ENCODE measurements around the gene IL21R.

The IL21R gene

DNA sequence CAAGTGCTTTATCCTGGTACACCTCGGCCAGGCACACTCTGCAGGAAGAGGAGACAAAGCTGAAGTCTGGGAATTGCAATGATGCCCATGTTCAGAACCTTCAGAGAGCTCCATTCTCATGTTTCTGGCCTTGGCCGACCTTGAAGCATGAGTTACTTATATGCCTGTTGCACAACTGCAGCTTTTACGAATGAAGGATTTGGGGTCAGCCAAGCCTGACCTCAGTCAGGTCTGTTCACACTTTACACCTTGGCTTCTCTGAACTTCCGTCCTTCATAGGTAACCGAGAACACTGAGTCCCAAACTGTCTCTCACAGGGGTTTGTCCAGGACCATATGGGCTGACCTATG is 81.1 kb downstream of the IL21R start:
- peaks cover 98 to 100% (median 100%) of the 10 kb centered on the region in 11 experiments for H3K36me3 ChIP-seq
- no peak for TF ChIP-seq Cebpa-rat (IDR thresholded peaks at IDR 0.05)
- H3K4me3 ChIP-seq, result no peak overlapping the region

DNA sequence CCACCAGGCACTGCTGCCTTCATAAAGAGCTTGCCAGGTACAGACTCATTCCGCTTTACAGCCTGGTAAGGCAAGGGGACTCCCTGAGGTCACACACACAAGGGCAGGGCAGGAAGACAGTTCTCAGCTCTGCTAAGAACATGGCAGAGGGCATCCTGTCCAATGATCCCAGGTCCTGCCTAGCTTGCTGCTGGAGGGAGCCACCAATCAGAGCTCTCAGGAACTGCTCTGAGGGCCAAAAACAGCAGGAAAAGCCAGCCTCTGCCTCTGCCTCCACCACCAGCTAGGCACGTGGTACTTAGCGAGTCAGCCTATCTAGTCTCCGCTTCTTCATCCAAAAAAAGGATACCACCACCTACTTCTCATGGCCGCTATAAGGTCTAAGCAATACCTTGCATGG is 81.7 kb downstream of the IL21R start:
- Histone ChIP-seq H3K27ac (no peak overlapping the region), H3K4me2 (no peak overlapping the region), H3K4me1 (no peaks in the 10 kb centered on the region), H3K9ac (no peak overlapping the region), H3K27me3 (no peaks in the 10 kb centered on the region), H3K9me3 (replicated peaks in 1 of 11) (no peaks in the 10 kb centered on the region), H4K20me1 (peaks cover 0 to 42% (median 0%) of the 10 kb centered on the region in 11 experiments; a peak in 5 of 22 replicates), H3K4me3 (no peak overlapping the region), H3K36me3 (peaks cover 98 to 100% (median 100%) of the 10 kb centered on the region in 11 experiments)
- TF ChIP-seq Cebpa-rat (IDR thresholded peaks at IDR 0.05), result no peak

More for the DNA sequence above, 81.1 kb downstream of the IL21R start:
- Histone ChIP-seq H3K4me1 (no peaks in the 10 kb centered on the region), H3K9me3 (replicated peaks in 1 of 11) (no peaks in the 10 kb centered on the region), H3K4me2 (no peak overlapping the region), H4K20me1 (peaks cover 0 to 42% (median 0%) of the 10 kb centered on the region in 11 experiments; a peak in 5 of 22 replicates), H3K27me3 (no peaks in the 10 kb centered on the region), H3K9ac (no peak overlapping the region), H3K27ac (no peak overlapping the region)

DNA sequence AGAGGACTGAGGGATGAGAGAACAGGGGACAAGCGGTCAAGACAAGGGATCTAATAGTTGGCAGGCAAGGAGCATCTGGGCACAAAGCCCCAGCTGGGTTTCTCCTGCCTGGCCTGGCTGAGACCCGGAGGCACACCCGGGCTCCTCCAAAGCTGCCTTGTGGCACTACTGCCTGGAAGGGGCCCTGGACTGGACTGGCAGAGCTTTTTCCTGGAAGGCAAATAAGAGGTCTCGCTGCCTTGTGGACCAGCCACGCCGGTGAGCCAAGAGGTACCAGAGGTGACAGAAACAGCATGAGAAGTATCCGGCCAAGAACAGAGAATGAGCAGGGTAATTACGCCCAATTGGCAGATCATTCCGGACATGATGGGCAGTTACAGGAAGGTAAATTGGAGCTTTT is 83.2 kb downstream of the IL21R start:
- Histone ChIP-seq H4K20me1 (peaks cover 0 to 56% (median 0%) of the 10 kb centered on the region in 11 experiments; a peak in 6 of 22 replicates), H3K27me3 (no peaks in the 10 kb centered on the region), H3K4me2 (no peak overlapping the region), H3K9ac (no peak overlapping the region), H3K36me3 (peaks cover 100% of the 10 kb centered on the region in 11 experiments), H3K9me3 (replicated peaks in 1 of 11) (no peaks in the 10 kb centered on the region), H3K4me3 (no peak overlapping the region), H3K4me1 (no peaks in the 10 kb centered on the region), H3K27ac (no peak overlapping the region)
- no peak for TF ChIP-seq Cebpa-rat (IDR thresholded peaks at IDR 0.05)

DNA sequence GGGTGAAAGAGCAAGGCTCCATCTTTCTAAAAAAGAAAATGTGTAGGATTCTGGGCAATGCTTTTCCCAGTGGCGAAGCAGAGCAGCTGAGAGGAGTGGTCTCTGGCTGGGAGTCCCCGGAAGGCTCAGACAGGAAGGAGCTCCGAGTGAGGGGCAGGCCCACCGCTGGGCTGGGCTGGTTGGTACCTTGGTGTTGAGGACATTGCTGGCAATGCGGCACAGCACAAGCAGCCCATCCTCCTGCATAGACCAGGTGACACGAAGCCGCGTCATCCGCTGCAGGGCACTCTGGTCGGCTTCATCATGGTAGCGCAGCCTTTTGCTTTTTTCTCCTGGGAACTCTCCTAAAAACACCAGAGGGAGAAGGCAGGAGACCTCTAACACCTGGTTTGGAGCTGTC is 83.8 kb downstream of the IL21R start:
- Histone ChIP-seq H3K9ac (no peak overlapping the region), H4K20me1 (peaks cover 0 to 58% (median 0%) of the 10 kb centered on the region in 11 experiments; a peak in 6 of 22 replicates)

DNA sequence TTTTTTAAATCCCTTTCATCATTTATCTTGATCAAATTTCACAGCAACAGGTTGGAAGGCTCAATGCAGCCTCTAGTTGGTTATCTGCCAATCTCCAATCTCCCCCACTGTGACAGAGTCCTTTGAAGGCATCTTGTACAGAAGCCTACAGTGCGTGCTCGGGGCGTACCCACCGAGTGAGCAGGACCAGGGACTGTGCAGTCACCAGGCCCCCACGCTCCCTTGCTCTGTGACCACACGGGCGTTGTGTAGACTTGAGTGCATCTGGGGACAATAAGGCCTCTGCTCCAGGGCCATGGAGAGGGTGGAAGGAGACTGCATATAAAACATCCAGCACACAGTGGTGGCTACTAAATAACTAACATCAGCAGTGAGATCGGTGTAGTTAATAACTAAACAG is 84.4 kb downstream of the IL21R start:
- H3K4me1 ChIP-seq, result no peaks in the 10 kb centered on the region
- no peak overlapping the region for H3K4me2 ChIP-seq
- no peaks in the 10 kb centered on the region for H3K27me3 ChIP-seq
- no peak overlapping the region for H3K27ac ChIP-seq
- no peaks in the 10 kb centered on the region for H3K9me3 ChIP-seq (replicated peaks in 1 of 11)
- peaks cover 100% of the 10 kb centered on the region in 11 experiments for H3K36me3 ChIP-seq
- TF ChIP-seq Cebpa-rat (IDR thresholded peaks at IDR 0.05), result no peak
- H4K20me1 ChIP-seq, result peaks cover 0 to 55% (median 0%) of the 10 kb centered on the region in 11 experiments; a peak in 6 of 22 replicates
- H3K4me3 ChIP-seq, result no peak overlapping the region
- no peak overlapping the region for H3K9ac ChIP-seq

More for the DNA sequence above, 83.8 kb downstream of the IL21R start:
- Histone ChIP-seq H3K4me2 (no peak overlapping the region), H3K36me3 (peaks cover 100% of the 10 kb centered on the region in 11 experiments), H3K4me1 (no peaks in the 10 kb centered on the region), H3K27me3 (no peaks in the 10 kb centered on the region), H3K27ac (no peak overlapping the region), H3K9me3 (replicated peaks in 1 of 11) (no peaks in the 10 kb centered on the region), H3K4me3 (no peak overlapping the region)
- TF ChIP-seq Cebpa-rat (IDR thresholded peaks at IDR 0.05), result no peak

DNA sequence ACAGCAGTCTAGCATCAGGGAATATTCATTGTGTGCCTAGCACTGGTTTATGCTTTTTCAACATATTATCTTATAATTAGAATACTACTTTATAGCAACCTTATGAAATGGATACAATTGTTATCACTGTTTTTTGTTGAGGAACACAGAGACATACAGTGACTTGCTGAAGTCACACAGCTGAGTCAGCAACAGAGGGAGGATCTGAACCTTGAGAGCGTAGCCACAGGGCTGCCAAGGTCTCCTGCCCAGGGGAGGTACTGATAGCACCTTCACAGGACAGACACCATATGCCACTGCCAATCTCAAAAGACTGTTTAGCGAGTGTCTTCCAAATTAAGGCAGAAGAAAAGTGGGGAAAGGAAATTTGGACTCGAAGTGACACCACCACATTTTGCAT is 84.8 kb downstream of the IL21R start:
- Histone ChIP-seq H4K20me1 (peaks cover 0 to 57% (median 0%) of the 10 kb centered on the region in 11 experiments; a peak in 6 of 22 replicates), H3K27ac (no peak overlapping the region), H3K4me2 (no peak overlapping the region), H3K27me3 (no peaks in the 10 kb centered on the region), H3K4me1 (no peaks in the 10 kb centered on the region), H3K4me3 (no peak overlapping the region), H3K9me3 (replicated peaks in 1 of 11) (no peaks in the 10 kb centered on the region), H3K36me3 (peaks cover 100% of the 10 kb centered on the region in 11 experiments), H3K9ac (no peak overlapping the region)
- TF ChIP-seq Cebpa-rat (IDR thresholded peaks at IDR 0.05), result no peak

DNA sequence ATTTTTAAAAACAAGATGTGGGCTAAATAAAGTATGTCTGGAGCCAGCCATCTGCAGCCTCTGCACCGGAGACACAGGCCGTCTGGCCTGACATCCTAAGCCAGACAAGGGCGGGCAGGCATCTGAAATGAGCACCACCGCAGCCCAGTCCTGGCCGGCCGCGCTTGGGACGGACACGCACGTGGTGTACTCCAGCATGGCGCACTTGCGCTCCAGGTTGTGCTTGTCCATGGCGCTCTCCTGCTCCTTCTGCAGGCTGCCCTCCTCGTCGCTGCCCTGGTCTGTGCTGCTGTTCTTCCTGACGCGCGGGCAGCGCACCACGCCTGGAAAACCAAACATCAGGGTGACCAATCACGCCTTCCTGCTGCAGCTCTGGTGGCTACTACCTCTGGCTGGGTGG is 87.4 kb downstream of the IL21R start:
- peaks cover 97 to 100% (median 100%) of the 10 kb centered on the region in 11 experiments for H3K36me3 ChIP-seq

DNA sequence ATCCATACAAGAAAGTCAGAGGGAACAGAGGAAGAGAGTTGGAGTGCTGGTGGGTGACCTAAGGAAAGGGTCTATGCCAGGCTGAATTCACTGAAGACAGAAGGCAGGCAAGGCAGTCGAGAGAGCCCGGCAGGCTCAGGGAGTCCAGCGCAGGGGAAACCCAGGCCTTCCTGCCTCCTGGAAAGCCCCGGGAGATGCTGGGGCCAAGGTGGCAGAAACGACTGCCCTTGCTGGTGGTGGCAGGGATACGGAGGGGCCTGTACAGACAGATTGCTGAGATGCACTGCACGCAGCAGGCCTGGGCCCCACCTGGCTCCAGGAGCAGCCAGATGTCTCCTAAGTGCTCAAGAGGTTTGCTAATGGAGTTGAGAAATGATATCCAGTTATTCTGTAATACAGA is 87.9 kb downstream of the IL21R start:
- H4K20me1 ChIP-seq, result peaks cover 0 to 34% (median 0%) of the 10 kb centered on the region in 11 experiments; a peak in 5 of 22 replicates
- H3K9me3 ChIP-seq (replicated peaks in 1 of 11), result no peaks in the 10 kb centered on the region
- H3K27me3 ChIP-seq, result no peaks in the 10 kb centered on the region
- H3K4me2 ChIP-seq, result no peak overlapping the region
- peaks cover 97 to 100% (median 100%) of the 10 kb centered on the region in 11 experiments for H3K36me3 ChIP-seq
- no peak overlapping the region for H3K9ac ChIP-seq
- no peak overlapping the region for H3K27ac ChIP-seq
- H3K4me3 ChIP-seq, result no peak overlapping the region
- H3K4me1 ChIP-seq, result peaks cover 0 to 5% (median 0%) of the 10 kb centered on the region in 10 experiments; a peak in 2 of 20 replicates
- no peak for TF ChIP-seq Cebpa-rat (IDR thresholded peaks at IDR 0.05)

More for the DNA sequence above, 87.4 kb downstream of the IL21R start:
- TF ChIP-seq Cebpa-rat (IDR thresholded peaks at IDR 0.05), result no peak
- H3K4me2 ChIP-seq, result no peak overlapping the region
- no peak overlapping the region for H3K27ac ChIP-seq
- no peak overlapping the region for H3K4me3 ChIP-seq
- H3K9me3 ChIP-seq (replicated peaks in 1 of 11), result no peaks in the 10 kb centered on the region
- peaks cover 0 to 5% (median 0%) of the 10 kb centered on the region in 10 experiments; a peak in 2 of 20 replicates for H3K4me1 ChIP-seq
- H4K20me1 ChIP-seq, result peaks cover 0 to 37% (median 0%) of the 10 kb centered on the region in 11 experiments; a peak in 5 of 22 replicates
- no peak overlapping the region for H3K9ac ChIP-seq
- H3K27me3 ChIP-seq, result no peaks in the 10 kb centered on the region

DNA sequence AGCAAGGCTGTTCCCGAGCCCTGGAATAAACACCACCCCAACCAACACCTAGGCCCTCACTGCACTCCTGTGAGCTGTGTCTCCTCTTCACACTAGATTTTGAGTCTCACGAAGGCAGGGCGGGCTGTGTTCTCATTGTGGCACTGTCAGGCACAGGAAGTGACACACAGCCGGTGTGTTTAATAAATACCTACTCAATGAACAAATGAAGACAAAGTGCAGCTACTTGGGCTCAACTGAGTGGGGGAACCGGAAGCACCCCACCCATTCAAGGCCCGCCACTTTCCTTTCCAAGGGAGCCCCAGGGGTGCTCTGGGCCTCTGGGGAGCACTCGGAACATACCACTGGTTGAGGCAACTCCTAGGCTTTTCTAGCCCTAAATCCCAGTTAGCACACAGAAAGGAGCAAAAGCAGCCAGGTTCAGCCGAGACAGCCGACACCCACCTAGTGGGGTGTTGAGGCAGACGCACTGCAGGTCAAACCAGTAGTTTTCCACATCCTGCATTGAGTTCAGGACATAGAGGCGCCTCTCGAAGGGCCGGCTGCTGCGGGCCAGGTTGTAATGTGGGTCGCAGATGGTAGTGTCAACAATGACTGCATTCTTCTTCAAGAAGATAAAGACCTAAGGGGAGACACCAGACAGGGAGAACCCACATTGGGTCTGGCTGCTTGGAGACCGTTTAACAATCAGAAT is 90.1 kb downstream of the IL21R start:
- Histone ChIP-seq H3K27me3 (no peaks in the 10 kb centered on the region), H4K20me1 (peaks cover 0 to 34% (median 0%) of the 10 kb centered on the region in 11 experiments; a peak in 5 of 22 replicates), H3K4me3 (no peak overlapping the region), H3K36me3 (peaks cover 97 to 100% (median 100%) of the 10 kb centered on the region in 11 experiments), H3K4me1 (peaks cover 0 to 5% (median 0%) of the 10 kb centered on the region in 10 experiments; a peak in 2 of 20 replicates), H3K27ac (no peak overlapping the region), H3K9me3 (replicated peaks in 1 of 11) (no peaks in the 10 kb centered on the region), H3K4me2 (no peak overlapping the region; a peak in 1 of 22 replicates), H3K9ac (no peak overlapping the region)
- TF ChIP-seq Cebpa-rat (IDR thresholded peaks at IDR 0.05), result no peak

Data from BLaER1 treated with 17β-estradiol and CSF1 and Interleukin-3, amounts not matched to agents 10 nM and 100 nM (cell line).